ENCODE measurements around the gene RIOK3.
"Not testable (repeated sequence)": the region's sequence is repeated elsewhere in the genome, so short reads cannot be mapped to it uniquely, and the experiment has no call there.

RIOK3 gene

GRCh38 chr18:23479829-23480505 is 26.9 kb downstream of the RIOK3 start:
- H3K4me1 ChIP-seq (ENCODE audit: low read length) = peaks cover 19% of the 10 kb centered on the region
- H4K20me1 ChIP-seq (ENCODE audit: insufficient read depth, low read length) = no peaks in the 10 kb centered on the region
- no peaks in the 10 kb centered on the region for H3K9me3 ChIP-seq (ENCODE audit: insufficient read depth, low read length)
- no peaks in the 10 kb centered on the region for H3K79me2 ChIP-seq (ENCODE audit: low read length)
- no peaks in the 10 kb centered on the region for H3K27me3 ChIP-seq (ENCODE audit: low read depth, low read length)
- H3K4me2 ChIP-seq (ENCODE audit: low read length) = peak overlapping the region; percentile 60
- H3K36me3 ChIP-seq (replicated peaks; ENCODE audit: low read depth, low read length) = peaks cover 39% of the 10 kb centered on the region
- peak overlapping the region; percentile 79 for H3K27ac ChIP-seq (ENCODE audit: low read length)
- H2AFZ ChIP-seq (ENCODE audit: low read depth, low read length) = no peak overlapping the region
- peak overlapping the region; percentile 38 for H3K4me3 ChIP-seq (ENCODE audit: low read length)
- TF ChIP-seq EZH2phosphoT487 (IDR thresholded peaks at IDR 0.05; ENCODE audit: low read depth) = no peak
- no peak for TF ChIP-seq CTCF (IDR thresholded peaks at IDR 0.05; ENCODE audit: low read depth, low read length)
- H3K9ac ChIP-seq (ENCODE audit: low read length) = peak overlapping the region; percentile 26; the same call in 1 of the 2 replicates

GRCh38 chr18:23484561-23485182 is 31.6 kb downstream of the RIOK3 start:
- H3K27ac ChIP-seq (ENCODE audit: low read length) = no peak overlapping the region
- H3K4me2 ChIP-seq (ENCODE audit: low read length) = no peak overlapping the region

GRCh38 chr18:23485386-23485785 is 32.3 kb downstream of the RIOK3 start:
- H2AFZ ChIP-seq (ENCODE audit: low read depth, low read length) = no peak overlapping the region
- no peak overlapping the region for H3K9ac ChIP-seq (ENCODE audit: low read length)
- no peaks in the 10 kb centered on the region for H3K27me3 ChIP-seq (ENCODE audit: low read depth, low read length)
- H3K4me1 ChIP-seq (ENCODE audit: low read length) = peaks cover 6% of the 10 kb centered on the region
- no peak overlapping the region for H3K27ac ChIP-seq (ENCODE audit: low read length)
- H4K20me1 ChIP-seq (ENCODE audit: insufficient read depth, low read length) = no peaks in the 10 kb centered on the region
- H3K79me2 ChIP-seq (ENCODE audit: low read length) = no peaks in the 10 kb centered on the region
- H3K36me3 ChIP-seq (replicated peaks; ENCODE audit: low read depth, low read length) = peaks cover 10% of the 10 kb centered on the region
- no peaks in the 10 kb centered on the region for H3K9me3 ChIP-seq (ENCODE audit: insufficient read depth, low read length)
- H3K4me2 ChIP-seq (ENCODE audit: low read length) = no peak overlapping the region
- no peak overlapping the region for H3K4me3 ChIP-seq (ENCODE audit: low read length)
- TF ChIP-seq EZH2phosphoT487 (IDR thresholded peaks at IDR 0.05; ENCODE audit: low read depth) (no peak), CTCF (IDR thresholded peaks at IDR 0.05; ENCODE audit: low read depth, low read length) (no peak)

More at GRCh38 chr18:23484561-23485182, 31.6 kb downstream of the RIOK3 start:
- no peaks in the 10 kb centered on the region for H3K79me2 ChIP-seq (ENCODE audit: low read length)
- TF ChIP-seq EZH2phosphoT487 (IDR thresholded peaks at IDR 0.05; ENCODE audit: low read depth) (no peak), CTCF (IDR thresholded peaks at IDR 0.05; ENCODE audit: low read depth, low read length) (no peak)
- H3K36me3 ChIP-seq (replicated peaks; ENCODE audit: low read depth, low read length) = peaks cover 14% of the 10 kb centered on the region
- no peak overlapping the region for H3K9ac ChIP-seq (ENCODE audit: low read length)
- H4K20me1 ChIP-seq (ENCODE audit: insufficient read depth, low read length) = no peaks in the 10 kb centered on the region
- H3K27me3 ChIP-seq (ENCODE audit: low read depth, low read length) = no peaks in the 10 kb centered on the region
- no peak overlapping the region for H3K4me3 ChIP-seq (ENCODE audit: low read length)
- H3K4me1 ChIP-seq (ENCODE audit: low read length) = peaks cover 13% of the 10 kb centered on the region
- no peaks in the 10 kb centered on the region for H3K9me3 ChIP-seq (ENCODE audit: insufficient read depth, low read length)
- H2AFZ ChIP-seq (ENCODE audit: low read depth, low read length) = no peak overlapping the region

- Histone ChIP-seq H3K27me3 (ENCODE audit: low read depth, low read length) (no peaks in the 10 kb centered on the region), H3K36me3 (replicated peaks; ENCODE audit: low read depth, low read length) (no peaks in the 10 kb centered on the region), H3K27ac (ENCODE audit: low read length) (no peak overlapping the region), H2AFZ (ENCODE audit: low read depth, low read length) (peak overlapping the region; percentile 47), H3K4me3 (ENCODE audit: low read length) (no peak overlapping the region), H3K4me2 (ENCODE audit: low read length) (peak overlapping the region; percentile 27; the same call in 1 of the 2 replicates), H3K9ac (ENCODE audit: low read length) (no peak overlapping the region), H4K20me1 (ENCODE audit: insufficient read depth, low read length) (no peaks in the 10 kb centered on the region), H3K79me2 (ENCODE audit: low read length) (no peaks in the 10 kb centered on the region), H3K4me1 (ENCODE audit: low read length) (peaks cover 5% of the 10 kb centered on the region; the same call in 1 of the 2 replicates), H3K9me3 (ENCODE audit: insufficient read depth, low read length) (no peaks in the 10 kb centered on the region)
- TF ChIP-seq CTCF (IDR thresholded peaks at IDR 0.05; ENCODE audit: low read depth, low read length) (no peak), EZH2phosphoT487 (IDR thresholded peaks at IDR 0.05; ENCODE audit: low read depth) (no peak)
Observed at GRCh38 chr18:23487738-23488570, 34.9 kb downstream of the RIOK3 start.

- not testable (repeated sequence) for H2AFZ ChIP-seq (ENCODE audit: low read depth, low read length); H4K20me1 ChIP-seq (ENCODE audit: insufficient read depth, low read length); H3K27ac ChIP-seq (ENCODE audit: low read length); H3K4me3 ChIP-seq (ENCODE audit: low read length); H3K9me3 ChIP-seq (ENCODE audit: insufficient read depth, low read length); H3K4me2 ChIP-seq (ENCODE audit: low read length); H3K36me3 ChIP-seq (replicated peaks; ENCODE audit: low read depth, low read length); H3K79me2 ChIP-seq (ENCODE audit: low read length); H3K27me3 ChIP-seq (ENCODE audit: low read depth, low read length); H3K9ac ChIP-seq (ENCODE audit: low read length); H3K4me1 ChIP-seq (ENCODE audit: low read length)
Observed at GRCh38 chr18:23489586-23489985, 36.5 kb downstream of the RIOK3 start.

Measured in OCI-LY3 (cell line).